GM18520 (cell line): ENCODE data around the gene ADAD2.

Experiments
- ATAC-seq: cut with Tn5 transposase; IDR thresholded peaks from one replicate; pipeline ENCODE4 v1.9.1; 2021; ENCODE audit not compliant: unreplicated experiment

Gene ADAD2

DNA sequence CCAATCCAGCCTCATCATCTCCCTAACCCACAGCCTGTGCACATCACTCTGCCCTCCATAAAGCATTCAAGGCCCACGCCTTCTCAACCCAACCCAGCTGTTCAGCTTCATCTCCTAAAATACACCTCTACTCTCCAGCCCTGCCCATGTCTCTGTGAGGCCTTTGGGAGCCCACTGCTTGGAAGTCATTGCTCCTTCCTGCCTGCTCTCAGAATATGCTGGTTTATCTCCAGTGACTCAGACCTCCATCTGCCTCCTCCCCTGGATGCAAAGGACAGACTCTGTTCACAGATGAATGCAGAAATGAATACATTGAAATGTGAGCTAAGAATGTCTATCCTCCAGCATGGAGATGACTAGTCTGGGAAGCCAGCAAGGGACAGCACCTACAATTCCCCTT, 29.9 kb downstream of the ADAD2 start:
- no peak for ATAC-seq

DNA sequence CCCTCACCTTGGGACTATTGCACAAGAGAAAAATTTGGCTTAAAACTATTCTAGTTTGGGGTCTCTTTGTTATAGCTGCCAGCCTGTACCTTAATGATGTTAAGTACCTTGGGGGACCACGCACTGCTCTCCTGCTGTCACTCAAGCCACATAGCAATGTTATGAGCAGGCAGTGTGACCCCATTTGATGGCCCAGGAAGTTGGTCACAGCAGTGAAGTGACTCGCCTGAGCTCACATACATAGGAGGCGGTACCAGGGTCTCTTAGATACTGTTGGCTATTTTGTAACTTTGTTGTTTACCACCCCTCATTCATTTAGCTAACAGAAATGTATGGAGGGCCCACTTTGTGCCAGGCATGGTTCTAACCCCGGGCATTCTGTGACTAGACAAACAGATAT, 32.5 kb downstream of the ADAD2 start:
- ATAC-seq = no peak

DNA sequence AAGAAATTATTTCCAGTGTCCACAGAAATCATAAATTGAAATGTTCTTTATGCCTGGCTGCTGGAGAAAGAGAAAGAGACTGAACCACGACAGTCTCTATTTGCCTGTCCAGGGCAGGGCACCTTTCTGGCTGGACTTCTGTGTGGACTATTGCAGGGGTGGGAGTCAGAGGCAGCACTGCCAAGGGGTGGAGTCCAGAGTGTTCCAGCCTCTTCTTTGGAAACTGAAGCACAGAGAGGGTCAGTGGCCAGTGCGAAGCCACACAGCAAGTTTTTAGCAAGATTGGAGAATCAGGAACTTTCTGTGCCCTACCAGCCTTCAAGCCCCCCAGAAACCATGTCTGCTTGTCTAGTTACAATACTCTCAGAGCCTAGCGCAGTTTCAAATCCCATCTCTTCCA, 33.6 kb downstream of the ADAD2 start:
- ATAC-seq = no peak

DNA sequence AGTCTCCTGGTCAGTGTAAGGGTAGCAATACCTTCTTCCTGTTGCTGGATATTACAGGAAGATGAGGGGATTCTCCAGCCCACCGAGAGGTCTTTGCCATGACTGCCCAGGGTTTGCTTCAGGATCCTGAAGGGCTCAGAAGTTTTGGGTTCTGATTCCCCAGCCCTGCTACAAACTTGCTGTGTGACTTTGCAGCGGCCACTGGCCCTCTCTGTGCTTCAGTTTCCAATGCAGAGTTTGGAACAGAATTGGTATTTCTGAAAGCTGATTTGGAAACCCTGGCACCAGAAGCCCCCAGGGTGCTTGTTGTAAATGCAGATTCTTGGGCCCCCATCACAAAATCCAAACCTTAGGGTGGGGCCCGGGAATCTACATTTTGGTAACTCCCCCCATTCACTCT, 34.2 kb downstream of the ADAD2 start:
- no peak for ATAC-seq

DNA sequence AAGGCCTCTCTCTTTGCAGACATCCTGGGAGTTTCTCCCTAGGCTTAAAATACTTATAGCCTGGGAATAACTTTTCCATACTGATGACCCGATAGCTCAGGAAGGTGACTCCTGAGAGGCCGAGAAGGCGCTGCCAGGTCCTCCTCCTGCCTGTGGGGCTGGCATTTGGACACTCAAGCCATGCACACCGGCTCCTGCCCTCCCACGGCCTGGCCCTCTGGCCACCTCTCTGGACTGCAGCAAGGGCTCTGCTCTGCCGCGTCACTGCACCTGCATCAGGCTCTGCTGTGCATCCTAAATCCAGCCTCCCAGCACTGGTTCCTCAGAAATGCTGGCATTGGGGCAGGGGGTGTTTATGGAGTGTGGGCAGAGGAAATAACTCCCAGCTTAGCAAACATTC, 34.6 kb downstream of the ADAD2 start:
- no peak for ATAC-seq

DNA sequence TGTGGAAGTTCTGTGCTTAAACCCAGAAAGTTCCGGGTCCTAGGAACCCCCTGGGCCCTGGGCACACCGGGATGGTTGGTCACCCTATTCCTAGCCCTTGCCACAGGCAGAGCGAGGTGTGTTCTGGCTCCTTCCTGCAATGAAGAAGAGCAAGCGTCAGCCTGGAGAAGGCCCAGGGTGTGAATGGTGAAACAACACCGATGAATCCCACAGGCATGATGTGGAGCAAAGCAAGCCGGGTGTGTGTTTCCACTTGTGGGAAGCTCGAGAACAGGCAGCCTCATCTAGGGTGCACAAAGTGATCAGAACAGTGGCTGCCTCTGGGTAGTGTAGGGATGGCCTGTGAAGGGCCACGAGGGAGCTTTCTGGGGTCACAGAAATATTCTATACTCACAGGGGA, 35.1 kb downstream of the ADAD2 start:
- no peak for ATAC-seq

DNA sequence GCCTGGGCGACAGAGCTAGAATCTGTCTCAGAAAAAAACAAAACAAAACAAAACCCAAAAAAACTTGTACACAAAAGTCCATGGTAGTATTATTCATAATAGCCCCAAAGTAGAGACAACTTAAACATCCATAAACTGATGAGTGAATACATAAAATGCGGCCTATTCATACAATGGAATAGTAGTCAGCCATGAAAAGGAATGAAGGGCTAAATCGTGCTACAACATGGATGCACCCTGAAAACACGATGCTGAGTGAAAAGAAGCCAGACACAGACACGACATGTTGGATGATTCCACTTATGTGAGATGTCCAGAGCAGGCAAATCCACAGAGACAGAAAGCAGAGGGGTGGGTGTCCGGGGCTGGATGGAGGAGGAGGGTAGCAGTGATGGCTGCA, 36.6 kb downstream of the ADAD2 start:
- no peak for ATAC-seq

DNA sequence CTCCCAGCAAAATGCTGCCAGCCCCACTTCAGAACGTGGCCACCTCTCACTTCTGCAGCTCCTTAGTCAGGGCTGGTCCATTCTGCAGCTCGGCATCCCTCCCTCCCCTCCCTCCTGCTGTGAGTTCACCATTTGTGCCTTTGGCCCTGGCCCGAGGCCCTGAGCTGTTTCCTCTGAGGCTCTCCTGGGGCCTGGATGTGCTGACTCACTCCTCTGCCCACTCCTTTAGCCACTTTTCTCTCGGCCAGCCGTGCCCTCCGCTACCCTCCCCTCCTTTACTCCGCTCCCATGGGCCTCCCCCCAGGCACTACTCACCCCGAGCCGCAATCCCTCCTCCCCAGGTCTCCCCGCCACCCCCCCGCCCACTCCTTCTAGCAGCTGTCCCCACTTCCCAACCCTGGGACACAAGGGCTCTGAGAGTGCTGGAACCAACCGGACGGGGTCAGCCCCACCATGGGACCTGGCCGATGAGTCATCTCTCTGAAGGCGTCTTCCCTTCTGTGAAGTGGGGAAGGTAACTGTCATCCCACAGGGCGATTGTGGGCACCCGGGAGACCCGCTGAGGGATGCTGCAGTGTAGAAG, 37.4 kb downstream of the ADAD2 start:
- ATAC-seq = no peak

DNA sequence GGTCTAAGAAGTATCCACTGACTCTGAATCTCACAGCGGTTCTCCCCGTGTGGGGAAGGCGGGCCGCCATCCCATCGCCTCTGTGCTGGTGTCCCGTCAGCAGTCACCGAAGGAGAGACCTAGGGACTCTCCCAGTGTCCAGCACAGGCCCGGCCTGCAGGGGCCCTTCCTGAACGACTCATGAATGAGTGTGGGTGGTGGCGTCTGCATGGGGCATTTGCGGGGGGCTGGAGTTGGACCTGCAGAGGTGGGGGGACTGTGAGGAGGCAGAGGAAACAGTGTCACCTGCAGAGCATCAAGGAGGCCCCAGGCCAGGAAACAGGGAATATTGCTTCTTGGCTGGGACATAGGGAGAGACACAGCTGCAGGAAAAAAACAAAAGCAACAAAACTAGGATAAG, 38.5 kb downstream of the ADAD2 start:
- no peak for ATAC-seq

DNA sequence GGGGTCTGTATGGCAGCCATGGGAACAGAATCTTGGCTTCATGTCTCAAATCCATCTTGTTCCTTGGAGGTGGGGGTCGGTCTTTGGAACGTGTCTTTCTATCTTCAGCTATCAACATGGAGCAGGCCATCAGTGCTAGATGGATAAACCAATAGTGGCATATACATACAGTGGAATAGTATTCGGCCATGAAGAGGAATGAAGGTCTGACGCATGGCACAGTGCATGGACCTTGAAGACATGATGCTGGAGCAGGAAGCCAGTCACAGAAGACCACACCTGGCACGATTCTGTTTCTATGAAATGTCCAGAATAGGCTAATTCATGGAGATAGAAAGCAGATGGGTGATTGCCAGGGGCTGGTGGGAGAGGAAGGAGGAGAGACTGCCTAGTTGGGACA, 41.1 kb downstream of the ADAD2 start:
- ATAC-seq = no peak

DNA sequence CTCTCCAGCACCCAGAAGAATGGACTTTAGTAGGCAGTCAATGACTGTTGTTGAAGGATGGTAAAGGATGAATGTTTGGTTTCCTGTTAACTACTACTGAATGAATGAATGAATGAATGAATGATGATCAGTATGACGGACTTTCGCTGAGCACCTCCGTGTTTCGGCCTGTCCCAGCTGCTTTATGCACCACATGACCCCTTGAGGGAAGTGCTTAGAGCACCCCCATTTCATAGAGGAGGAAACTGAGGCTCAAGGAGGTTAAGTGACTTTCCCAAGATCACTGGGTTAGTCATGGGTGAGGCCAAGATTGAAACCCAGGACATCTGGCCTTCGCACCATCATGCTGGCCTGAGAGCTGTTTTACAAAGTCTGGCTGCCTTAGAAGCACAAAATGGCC, 42.0 kb downstream of the ADAD2 start:
- no peak for ATAC-seq

DNA sequence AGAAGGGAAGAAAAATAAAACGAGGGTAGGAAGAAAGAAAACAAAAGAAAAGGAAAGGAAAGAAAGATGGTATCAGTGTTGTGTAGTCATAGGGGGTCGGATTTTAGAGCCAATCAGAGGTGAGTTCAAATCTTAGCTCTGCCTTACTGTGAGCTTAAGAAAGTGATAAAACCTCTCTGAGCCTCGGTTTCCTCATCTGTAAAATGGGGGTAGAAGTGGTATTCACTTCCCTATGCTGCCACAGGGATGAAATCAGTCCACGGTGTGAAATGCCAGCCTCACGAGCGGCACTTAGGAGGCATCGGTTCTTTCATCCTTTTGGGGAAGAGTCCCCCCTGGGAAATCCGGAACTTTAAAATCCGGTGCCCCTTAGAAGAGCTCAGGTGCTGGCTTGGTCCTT, 42.8 kb downstream of the ADAD2 start:
- no peak for ATAC-seq

DNA sequence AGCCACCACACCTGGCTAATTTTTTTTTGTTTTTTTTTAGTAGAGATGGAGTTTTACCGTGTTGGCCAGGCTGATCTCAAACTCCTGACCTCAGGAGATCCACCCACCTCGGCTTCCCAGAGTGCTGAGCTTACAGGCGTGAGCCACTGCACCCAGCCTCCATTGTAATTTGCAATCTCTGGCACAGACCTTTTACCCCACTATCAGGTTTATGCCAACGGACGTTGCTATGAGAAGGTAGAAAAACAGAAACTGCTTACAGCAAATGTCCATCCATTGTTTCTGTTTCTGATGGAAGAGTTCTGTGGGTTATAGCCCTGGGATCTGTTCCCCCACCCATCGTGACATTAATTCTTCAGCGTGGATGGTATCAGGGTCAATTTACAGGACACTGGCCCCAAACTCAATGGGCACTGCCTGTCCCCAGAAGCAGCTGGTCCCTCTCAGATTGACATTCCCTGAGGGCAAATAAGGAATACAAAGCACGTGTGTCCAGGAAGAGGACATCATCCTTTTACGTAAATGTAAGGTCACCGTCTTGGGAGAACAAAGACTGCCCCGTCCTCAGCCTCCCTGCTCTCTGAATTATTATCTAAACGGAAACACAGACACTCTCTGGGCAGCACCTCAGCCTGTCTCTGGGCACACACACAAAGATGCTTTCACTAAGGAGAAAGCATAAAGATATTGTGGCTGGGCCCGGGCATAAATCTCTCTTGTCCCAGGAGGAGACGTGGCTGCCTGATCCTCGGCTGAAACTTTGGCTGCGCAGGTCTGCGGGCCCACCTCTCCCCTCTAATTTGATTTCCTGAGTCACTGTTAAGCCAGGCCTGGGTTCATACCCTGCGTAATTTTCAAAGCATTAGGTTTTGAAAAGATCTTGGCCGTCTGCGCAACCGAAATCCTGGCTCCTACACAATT, 43.6 kb downstream of the ADAD2 start:
- ATAC-seq = no peak

DNA sequence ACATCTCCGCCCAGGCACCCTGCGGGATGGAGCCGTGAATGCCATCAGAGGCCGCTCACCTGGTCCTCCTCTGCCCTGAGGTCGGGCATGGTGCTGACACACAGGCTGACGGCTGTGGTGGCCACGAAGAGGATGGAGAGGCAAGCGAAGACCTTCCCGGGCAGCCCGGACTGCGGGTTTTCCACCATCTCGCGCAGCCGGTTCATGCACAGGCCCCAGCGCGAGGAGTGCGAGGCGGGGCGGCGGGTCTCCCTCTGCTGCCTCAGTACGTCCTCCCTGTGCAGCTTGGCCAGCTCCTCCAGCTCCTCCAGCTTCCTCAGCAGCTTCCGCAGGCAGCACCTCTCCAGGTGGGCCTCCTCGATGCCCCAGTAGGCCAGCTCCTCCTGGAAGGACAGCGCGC, 45.7 kb downstream of the ADAD2 start:
- no peak for ATAC-seq

DNA sequence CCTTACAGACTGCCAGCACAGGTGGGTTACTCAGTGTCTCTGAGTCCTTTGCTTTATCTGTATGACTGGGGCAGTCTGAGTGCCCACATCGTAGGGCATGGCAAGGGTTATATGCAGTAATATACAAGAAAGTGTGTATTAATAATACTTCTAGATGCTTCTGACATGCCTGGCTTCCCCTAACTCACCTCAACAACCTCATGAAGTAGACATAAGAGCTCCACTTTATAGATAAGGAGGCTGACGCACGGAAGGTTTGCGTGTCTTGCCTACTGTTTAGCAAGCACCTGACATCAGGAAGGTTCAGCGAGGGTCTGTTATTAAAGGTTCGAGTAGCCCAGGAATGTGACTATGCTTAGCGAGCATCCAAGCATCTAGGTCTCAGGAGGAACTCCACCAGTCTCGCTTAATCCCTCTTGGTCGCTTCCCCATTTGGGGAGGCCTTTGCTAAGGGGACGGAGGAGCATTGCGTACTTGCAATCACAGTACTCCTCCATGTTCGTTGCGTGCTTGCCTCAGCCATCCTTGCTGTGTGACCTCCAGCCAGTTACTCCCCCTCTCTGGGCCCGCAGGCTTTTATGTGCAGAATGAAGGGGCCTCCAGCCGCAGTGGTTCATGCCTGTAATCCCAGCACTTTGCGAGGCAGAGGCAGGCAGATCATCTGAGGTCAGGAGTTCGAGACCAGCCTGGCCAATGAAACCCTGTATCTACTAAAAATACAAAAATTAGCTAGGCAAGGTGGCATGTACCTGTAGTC, 47.2 kb downstream of the ADAD2 start:
- ATAC-seq = no peak

DNA sequence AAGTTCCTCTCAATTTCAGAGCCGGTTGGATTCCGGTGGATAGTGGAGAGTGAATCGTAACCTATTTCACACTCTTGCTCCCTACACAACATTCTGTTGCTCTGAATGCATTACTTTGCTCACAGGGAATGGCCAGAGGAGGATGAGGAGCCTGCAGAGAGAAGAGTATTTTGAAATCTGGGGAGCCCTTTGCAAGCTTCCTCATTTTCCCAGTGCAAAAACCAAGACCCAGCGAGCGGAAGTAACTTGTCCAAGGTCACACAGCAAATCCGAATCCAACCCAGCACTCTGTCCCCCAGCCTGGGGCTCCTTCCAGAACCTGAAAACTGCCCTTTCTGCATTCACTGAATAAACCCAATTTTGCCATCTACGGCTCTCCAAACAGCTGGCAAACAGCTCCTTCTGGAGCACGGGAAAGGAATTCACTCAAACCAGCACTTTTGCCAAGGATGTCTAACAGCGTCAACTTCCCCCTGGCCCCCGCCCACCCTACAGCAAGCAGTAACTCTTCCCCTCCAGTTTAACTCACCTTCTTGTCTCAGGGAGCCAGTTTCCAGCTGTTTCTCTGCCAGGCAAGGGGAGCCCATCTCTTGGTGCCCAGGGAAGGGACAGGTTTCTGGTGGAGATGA, 48.3 kb downstream of the ADAD2 start:
- no peak for ATAC-seq

DNA sequence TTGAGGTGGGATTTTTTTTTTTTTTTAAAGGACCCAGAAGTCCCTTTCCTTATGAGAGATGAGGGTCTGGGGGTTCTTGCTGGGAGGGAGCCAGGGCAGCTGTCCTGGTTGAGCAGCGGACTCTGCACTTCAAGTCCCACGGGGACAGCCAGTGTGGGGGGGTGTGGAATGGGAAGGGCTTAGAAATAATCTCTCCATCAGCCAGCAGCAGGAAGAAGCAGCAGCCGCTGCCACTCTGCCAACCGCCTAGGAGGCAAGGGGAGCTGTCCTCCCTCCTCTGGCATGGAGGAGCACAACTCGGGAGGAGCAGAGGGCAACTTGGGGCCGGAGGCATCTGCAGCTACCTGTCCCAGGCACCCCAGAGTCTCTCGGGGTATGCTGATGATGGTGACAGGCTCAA, 49.0 kb downstream of the ADAD2 start, which contains the start of gene KCNG4:
Gene KCNG4 (minus strand): TSS at position 104 of the 400 bp plus-strand sequence. CDS start 2,527 bp downstream, outside the sequence.
- no peak for ATAC-seq

DNA sequence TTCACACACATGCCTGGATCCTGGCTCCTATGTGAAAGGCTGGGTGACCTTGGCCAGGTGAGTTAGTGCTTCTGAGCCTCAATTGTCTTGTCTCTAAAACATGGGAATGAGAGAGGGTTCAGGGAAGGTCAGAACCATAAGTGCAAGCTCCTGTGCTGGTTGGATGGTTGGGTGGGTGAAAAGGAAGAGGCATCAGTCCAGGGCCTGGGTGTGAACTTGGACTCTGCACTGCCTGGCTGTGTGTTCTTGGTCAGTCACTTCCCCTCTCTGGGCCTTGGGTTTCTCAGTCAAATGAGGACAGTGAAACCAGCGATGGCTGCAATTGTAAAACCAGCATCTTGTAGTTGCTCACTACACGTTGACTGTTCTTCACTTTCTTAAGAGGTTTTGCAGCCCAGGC, 49.5 kb downstream of the ADAD2 start:
- ATAC-seq = no peak

DNA sequence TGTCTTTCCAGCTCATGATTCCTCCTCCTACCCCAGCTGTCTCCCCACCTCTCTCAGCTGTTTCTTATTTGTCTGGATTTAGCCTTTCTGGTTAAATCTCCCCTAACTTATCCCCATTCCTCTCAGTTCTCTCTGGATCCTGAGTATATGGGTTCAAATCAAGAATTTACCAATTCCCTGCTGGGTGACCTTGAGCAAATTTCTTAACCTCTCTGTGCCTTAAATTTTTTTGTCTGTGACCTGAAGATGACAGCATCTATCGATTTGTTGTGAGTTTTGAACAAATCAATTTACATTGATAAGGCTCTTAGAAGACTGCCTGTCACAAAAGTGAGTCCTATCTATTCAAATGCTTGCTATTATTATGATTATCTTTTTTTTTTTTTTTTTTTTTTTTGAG, 50.8 kb downstream of the ADAD2 start:
- no peak for ATAC-seq

DNA sequence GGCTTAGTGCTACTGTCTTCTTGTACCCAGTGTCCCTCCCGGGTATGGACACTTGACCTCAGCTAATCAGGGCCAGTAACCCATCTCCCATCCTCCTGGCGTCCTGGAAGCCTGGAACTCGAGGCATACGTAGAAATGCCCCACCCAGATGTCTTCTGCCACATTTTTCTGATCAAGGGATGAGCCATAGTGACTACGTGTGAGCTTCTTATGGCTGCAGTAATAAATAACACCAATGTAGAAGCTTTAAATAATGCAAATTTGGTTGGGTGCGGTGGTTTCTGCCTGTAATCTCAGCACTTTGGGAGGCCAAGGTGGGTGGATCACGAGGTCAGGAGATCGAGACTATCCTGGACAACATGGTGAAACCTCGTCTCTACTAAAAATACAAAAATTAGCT, 51.9 kb downstream of the ADAD2 start:
- ATAC-seq = no peak

DNA sequence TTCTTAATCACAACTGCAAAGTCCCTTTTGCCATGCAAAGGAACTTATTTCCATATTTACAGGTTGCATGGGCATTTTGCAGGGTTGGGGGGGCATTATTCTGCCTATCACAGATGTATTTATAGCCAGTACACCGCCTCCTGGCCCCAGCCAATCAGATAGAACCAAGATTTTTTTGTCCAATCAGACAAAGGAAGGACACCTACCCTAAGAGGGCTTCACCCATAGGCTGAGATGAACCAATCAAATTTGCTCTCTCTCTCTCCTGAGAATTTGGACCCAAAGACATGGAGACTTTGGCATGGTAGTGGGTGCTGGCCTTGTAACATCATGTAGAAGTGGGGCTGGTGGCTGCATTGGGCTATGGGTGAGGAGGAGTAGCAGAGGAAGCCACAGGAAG, 52.8 kb downstream of the ADAD2 start:
- ATAC-seq = no peak
